ENCODE results near the gene CDH23.

DNA sequence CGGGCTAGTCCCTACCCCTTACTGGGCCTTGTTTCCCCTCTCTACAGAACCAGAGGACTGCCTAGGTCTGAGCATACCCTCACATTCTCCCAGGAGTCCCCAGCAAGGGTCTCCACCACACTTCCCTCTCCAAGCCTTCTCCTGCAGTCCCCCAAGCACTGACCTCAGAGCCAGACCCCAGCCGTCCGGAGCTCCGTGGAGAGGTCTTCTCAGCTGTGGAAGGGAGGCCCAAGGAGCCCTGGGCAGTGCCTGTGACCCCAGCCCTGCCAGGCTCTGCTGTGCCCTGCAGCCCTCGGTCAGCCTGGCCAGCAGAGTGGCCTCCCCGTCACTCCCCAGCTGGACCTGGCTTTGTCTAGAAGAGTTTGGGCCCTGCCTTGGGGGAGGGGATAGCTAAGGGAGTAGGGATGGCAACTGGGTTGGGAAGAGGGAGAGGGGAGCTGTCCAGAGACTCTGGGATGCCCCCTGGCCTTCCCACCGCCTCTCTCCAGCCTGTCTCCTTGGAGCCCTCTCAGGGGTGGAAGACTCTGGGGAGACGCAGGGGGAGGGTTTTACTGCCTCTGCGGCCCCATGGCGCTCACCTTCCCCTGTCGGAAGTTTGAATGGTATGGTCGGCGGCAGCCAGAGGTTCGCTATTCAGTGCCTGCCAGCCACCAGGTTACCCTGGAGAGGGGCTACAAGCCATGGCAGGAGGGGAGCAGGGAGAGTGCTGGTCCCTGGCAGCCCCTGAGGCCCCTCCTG, 322.9 kb downstream of the CDH23 start, which contains the start of gene C10orf105:
- TF ChIP-seq CHD2 (IDR thresholded peaks at IDR 0.05; ENCODE audit: low read length) (no peak), TCF12 (IDR thresholded peaks at IDR 0.05; ENCODE audit: low read depth, low read length) (no peak), CHD1 (IDR thresholded peaks at IDR 0.05; ENCODE audit: low read depth, low read length) (peak; percentile 72), MAFK (IDR thresholded peaks at IDR 0.05; ENCODE audit: low read depth, low read length) (no peak), RAD21 (IDR thresholded peaks at IDR 0.05 in 1 of 2, conservative IDR thresholded peaks at IDR 0.05 in 1 of 2; ENCODE audit: low read depth in 2 of 2, low read length in 2 of 2) (no peak; a peak in 1 of 4 replicates)
- TF ChIP-seq, protein P1, sequence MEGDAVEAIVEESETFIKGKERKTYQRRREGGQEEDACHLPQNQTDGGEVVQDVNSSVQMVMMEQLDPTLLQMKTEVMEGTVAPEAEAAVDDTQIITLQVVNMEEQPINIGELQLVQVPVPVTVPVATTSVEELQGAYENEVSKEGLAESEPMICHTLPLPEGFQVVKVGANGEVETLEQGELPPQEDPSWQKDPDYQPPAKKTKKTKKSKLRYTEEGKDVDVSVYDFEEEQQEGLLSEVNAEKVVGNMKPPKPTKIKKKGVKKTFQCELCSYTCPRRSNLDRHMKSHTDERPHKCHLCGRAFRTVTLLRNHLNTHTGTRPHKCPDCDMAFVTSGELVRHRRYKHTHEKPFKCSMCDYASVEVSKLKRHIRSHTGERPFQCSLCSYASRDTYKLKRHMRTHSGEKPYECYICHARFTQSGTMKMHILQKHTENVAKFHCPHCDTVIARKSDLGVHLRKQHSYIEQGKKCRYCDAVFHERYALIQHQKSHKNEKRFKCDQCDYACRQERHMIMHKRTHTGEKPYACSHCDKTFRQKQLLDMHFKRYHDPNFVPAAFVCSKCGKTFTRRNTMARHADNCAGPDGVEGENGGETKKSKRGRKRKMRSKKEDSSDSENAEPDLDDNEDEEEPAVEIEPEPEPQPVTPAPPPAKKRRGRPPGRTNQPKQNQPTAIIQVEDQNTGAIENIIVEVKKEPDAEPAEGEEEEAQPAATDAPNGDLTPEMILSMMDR (IDR thresholded peaks at IDR 0.05; ENCODE audit: control extremely low read depth in 1 of 3, insufficient read depth in 1 of 3, low read depth in 1 of 3, low read length in 3 of 3) = no peak
